T47D (cell line): ENCODE data around the gene KAZN.

ENCODE experiments used
- DNase-seq, 2 experiments: peaks; one replicate each; pipeline versions ENCODE4 v3.0.0 to v3.0.0-alpha.2; 2011 to 2012; ENCODE audit warnings: low read depth in 1 of 2, low spot score in 1 of 2
- JUND ChIP-seq: IDR thresholded peaks from 2 replicates; pipeline ENCODE4 v1.6.1; 2012; ENCODE audit warnings: low read depth
- in situ Hi-C: cut with HindIII; loops from 2 replicates; pipeline ENCODE4 v1.10.0; 2016; ENCODE audit warnings: low sequenced_read_pairs, low pct_unique_long_range_greater_than_20kb

The KAZN gene

DNA sequence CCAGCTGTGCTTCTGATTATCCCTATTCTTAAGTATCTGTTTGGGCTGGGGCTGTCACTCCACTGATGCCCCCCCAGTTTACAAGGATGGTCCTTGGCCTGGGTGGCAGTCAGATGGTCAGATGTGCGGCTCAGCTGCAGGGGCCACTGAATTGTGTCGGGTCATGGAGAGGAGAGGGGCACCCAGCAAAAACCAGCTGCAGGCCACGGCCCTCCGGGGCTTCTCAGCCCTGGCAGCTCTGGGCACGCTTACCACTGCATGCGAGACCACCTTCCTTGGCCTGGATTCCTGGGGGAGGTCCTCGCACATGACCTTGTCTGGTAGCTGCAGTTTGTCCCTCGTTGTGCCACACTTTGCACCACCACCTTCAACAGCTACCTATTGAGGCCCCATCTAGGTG, 390.2 kb downstream of the KAZN start:
- in situ Hi-C loops = no loop called here
- no peak for DNase-seq
- no peak for TF ChIP-seq JUND

DNA sequence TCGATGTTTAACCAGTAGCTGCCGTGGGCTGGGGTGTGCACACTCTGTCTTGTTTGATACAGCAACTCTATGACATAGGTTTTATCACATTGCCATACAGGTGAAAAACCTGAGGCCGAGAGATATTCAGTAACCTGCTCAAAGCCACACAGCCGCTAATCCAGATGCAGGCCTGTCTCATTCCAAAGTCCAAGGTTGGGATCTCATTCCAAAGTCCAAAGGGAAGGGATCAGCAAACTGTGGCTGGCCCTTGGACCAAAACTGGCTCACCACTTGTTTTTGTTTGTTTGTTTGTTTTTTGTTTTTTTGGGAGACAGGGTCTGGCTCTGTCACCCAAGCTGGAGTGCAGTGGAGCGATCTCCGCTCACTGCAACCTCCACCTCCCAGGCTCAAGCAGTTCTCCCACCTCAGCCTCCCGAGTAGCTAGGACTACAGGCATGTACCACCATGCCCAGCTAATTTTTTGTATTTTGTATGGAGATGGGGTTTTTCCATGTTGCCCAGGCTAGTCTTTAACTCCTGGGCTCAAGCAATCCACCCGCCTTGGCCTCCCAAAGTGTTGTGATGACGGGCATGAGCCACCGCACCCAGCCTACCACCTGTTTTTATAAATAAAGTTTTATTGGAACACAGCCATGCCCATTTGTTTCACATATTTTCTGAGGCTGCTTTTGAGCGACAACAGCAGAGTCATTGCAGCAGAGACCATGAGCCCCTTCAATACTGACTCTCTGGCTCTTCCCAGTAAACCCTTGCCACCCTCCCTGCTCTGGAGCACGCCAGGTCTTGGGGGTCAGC, 391.6 kb downstream of the KAZN start:
- DNase-seq = no peak
- in situ Hi-C loops = no loop called here
- no peak for TF ChIP-seq JUND

DNA sequence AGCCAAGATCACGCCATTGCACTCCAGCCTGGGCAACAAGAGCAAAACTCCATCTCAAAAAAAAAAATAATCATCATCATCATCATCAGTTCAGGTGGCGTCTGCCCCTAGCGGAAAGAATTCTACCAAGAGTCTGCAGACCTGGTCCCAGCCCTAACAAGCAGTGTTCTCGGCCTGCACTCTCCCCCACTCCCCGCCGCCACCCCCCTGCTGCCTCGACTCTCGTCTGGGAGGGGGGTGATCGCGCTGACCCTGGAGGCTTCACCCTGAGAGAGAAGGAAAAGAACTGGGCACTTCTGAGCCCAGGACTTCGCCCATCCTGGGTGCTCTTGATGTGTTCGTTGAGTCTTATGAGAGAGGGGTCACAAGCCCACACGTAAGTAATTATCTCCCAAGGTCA, 394.9 kb downstream of the KAZN start:
- TF ChIP-seq JUND = no peak
- no peak for DNase-seq
- in situ Hi-C loops = no loop called here

DNA sequence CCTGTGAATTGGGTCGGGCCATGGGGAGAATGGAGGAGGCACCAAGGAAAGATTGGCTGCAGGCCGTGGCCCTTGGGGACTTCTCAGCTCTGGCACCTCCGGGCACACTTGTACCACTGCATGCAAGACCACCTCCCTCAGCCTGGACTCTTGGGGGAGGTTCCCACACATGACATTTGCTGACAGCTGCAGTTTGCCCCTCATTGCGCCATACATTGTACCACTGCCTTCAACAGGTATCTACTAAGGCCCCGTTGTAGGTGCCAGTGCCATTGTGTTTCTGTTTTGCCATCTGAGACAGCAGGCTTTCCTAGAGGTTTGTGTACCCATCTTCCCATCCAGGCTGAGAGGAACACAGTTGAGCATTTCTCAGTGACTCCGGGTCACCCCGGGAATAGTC, 395.7 kb downstream of the KAZN start:
- TF ChIP-seq JUND = no peak
- in situ Hi-C loops = no loop called here
- no peak for DNase-seq

DNA sequence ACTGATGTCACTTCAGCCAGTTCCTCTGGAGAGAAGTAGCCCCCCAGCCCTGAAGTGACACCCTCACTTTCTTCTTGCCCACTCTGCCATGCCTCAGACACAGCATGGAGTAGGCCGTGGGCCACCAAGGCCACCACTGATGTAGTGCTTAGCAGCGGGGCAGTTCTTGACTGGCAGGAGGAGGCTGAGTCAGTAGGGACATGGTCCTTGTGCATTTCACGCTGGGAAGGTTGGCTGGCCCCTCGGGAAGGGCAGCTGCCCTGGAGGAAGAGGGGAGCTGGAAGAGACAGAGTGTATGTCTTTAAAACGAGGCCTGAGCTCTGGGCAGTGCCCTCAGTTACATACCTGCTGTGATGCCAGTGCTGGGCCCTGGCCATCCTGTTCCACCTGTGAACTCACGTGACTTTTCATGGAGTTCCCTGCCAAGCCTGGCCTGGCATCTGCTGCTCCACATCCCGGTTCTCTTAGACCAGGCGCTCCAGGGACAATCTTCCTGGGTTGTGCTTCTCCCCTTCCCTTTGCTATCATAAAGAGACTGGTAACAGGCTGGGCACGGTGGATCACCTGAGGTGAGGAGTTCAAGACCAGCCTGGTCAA, 396.5 kb downstream of the KAZN start:
- no peak for TF ChIP-seq JUND
- in situ Hi-C loops = no loop called here
- peak in 1 of 2 experiments; percentile 14 for DNase-seq

DNA sequence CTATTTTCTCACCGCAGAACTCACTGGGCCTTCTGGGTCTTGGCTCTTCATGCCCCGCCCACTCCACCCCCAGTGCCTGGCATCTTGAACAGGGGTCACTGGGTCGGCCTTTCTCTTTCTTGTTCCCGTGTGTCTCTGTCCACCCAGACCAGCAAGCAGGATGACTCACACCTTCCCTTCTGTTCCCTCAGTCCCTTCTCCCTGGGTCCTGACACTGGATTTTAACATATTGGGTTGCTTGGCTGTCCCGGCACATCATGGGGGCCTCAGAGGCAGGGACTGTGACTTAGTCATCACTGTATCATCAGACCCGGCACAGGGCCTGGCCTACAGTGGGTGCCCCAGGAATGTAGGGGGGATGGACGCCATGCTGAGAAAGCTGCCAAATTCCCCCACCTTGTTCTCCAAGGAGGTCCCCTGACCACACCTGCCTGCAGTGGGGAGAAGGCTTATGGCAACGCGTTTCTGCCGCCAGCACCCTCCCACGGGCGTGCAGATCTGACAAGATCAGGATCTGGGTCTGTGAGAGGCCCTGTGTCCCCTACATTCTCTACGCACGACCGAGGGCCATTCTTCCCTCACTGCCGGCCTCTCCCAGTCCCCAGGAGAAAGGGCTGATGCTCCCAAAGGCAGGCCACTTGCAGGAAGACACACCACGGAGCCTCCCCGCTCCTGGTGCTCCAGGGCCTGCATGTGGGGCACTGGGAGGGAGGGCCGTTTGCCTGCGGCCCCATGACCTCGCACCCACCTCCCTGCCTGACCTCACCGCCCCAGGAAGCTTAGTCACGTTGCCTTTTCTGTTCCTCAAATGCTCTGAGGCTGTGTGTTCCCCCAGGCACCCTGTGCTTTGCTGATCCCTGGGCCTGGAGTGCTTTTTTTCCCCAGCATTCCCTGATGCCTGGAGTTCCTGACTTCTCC, 397.9 kb downstream of the KAZN start:
- in situ Hi-C loops = no loop called here
- TF ChIP-seq JUND = no peak
- no peak for DNase-seq

DNA sequence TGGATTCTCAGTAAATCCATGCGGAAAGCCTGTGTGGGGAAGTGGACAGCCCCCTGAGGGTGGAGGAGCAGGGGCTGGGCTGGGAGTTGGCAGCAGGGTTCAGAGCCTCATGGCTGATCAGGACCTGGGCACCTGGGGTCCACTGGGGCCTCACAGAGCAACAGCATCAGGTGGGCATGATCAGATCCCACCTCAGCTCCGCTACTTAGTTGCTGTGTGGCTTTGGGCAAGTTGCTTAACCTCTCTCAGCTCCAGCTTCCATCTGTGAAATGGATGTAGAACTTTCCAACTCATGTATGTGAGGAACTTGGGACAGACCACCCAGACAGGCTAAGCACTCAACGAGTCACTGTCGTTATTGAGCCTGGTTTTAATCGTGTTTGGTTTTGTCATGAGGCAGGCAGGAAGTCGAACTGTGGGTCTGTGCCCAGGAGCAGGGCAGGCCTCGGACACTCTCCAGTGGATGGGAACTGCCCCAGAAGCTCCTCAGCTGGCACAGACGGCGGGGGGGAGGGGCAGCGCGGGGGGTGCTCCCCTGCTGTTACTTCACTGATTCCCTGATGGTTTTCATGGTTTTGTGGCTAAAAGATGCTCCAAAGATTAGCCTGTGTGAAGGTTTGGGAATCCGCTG, 399.3 kb downstream of the KAZN start:
- no peak for TF ChIP-seq JUND
- in situ Hi-C loops = no loop called here
- no peak for DNase-seq

DNA sequence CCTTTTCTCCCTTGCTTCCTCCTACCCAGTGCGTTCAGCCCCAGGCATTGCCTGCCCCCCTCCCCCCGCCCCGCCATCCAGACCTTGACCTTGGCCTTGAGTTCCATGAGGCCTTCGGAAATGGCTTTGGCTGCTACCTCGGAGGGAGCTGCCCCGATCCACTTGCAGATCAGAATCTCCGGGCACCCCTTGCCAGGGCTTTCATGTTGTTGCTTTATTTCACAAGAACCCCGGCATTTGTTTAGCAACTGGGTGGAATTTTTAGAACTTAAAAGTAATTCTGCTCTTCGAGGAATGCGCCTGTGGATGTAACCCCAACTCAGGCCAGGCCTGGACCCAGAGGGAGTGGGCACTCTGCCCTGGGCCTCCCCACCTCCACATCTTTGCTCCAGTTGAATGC, 401.0 kb downstream of the KAZN start:
- no peak for DNase-seq
- in situ Hi-C loops = no loop called here
- no peak for TF ChIP-seq JUND

DNA sequence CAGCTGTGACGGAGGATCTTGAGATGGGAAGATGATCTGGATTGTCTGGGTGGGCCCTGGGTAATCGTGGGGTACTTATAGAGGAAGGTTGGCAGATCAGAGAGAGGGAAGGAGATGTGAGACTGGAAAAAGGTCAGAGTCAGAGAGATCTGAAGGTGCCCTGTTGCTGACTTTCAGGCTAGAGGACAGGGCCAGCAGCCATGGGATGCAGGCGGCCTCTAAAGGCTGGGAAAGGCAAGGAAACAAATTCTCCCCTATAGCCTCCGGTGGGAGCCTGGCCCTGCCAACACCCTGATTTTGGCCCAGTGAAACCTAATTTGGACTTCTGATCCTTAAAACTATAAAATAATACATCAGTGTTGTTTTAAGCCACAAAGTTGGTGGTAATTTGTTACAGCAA, 401.5 kb downstream of the KAZN start:
- in situ Hi-C loops = no loop called here

DNA sequence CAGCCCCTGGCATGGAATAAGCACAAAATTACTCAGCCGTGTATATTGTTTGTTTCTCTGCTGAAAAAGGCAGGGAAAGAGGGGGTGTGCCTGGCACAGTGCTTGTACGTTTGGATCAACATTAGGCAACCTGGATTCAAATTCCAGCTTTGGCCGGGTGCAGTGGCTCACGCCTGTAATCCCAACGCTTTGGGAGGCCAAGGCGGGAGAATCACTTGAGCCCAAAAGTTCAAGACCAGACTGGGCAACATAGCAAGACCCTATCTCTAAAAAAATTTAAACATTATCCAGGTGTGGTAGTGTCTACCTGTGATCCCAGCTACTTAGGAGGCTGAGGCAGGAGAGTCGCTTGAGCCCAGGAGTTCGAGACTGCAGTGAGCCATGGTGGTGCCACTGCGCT, 402.2 kb downstream of the KAZN start:
- in situ Hi-C loops = no loop called here
- TF ChIP-seq JUND = no peak
- DNase-seq = no peak

More for the DNA sequence above, 401.5 kb downstream of the KAZN start:
- TF ChIP-seq JUND = no peak
- peak in 1 of 2 experiments; percentile 9 for DNase-seq

DNA sequence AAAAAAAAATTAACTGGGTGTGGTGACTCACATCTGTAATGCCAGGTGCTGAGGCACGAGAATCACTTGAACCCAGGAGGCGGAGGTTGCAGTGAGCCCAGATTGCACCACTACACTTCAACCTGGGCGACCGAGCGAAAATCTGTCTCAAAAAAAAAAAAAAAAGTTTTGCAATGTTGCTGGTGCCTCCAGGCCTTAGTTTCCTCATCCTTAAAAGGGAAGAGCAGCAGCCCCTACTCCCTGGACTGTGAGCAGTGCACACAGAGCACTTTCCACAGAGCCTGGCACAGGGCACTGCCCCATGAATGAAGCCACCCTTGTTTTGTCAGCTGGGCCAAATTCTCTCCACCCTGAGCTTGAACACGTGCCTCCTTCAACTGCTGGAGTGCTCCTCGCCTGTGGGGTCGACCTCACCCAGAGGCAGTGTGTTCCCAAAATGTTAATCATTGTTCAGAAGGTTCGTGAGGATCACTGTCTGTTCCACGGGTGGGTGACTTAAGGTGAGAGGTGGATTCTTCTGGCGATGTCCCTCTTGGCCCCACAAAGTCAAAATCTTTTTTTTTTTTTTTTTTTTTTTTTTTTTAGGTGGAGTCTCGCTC, 402.9 kb downstream of the KAZN start:
- TF ChIP-seq JUND = no peak
- in situ Hi-C loops = no loop called here
- no peak for DNase-seq

DNA sequence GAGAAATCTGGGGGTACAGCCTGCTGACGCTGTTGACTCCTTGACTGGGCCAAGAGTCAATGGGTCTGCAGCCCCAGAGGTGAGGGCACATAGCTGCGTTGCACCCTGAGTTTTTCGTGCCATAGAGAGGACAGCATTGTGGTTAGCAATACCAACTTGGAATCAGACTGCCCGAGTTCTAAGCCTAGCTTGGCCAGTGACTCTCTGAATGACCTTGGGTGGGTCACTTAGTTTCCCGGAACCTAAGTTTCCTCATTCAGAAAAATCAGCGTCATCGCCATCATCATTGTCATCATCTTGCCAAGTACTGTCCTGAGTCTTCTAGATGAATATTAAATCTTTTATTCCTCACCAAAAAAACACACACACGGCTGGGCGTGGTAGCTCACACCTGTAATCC, 403.8 kb downstream of the KAZN start:
- no peak for DNase-seq
- TF ChIP-seq JUND = no peak
- in situ Hi-C loops = no loop called here

DNA sequence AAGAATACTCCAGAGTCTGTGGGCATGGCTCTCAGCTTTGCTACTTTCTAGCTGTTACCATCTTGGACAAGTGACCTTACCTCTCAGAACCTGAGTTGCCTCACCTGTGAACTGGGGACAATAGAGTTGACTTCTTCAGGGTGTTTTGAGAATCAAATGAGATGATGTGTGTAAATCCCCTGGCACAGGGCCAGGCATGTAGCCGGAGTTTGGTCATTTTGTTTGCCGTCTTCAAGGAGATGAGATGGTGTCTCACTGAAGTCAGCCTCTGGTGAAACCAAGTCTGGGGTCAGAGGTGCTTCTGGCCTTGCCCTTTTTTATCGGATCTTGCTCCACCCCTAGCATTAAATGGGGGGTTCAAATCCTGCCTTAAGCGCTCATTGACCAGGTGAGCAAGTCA, 405.9 kb downstream of the KAZN start:
- in situ Hi-C loops = no loop called here
- peak in 1 of 2 experiments; percentile 4 for DNase-seq
- TF ChIP-seq JUND = no peak
